Endothelial cell of umbilical vein (primary cell): ENCODE results near the gene HCFC2. TPM values are rescaled to one million over a fixed set of nuclear protein-coding genes. Genes with fewer than 3 reads are reported as not detected.

Experiments used
- BruUV-seq: library from RNA; stranded (reverse); fragments of 400-500 nt; replicated peaks from 2 replicates; lab custom pipeline; 2021; lab: Mats Ljungman, UMichigan
- CTCF ChIA-PET: fragments of 300-600, 350-600 bp; sonication (Branson Sonifier 250); formaldehyde crosslinking; loops from one replicate; lab custom pipeline; 2021; ENCODE audit warnings: antibody characterized with exemption, inconsistent platforms; lab: Charles Lee
- POLR2A ChIA-PET: fragments of 300-600, 350-600 bp; sonication (Branson Sonifier 250); formaldehyde crosslinking; loops from one replicate; lab custom pipeline; 2021; ENCODE audit warnings: antibody characterized with exemption, inconsistent platforms; lab: Charles Lee
- DNase-seq: peaks from one replicate; pipeline ENCODE4 v3.0.0-alpha.2; 2011; ENCODE audit warnings: low read depth, low spot score
- FAIRE-seq: peaks from 2 replicates; lab custom pipeline; 2011; peaks lifted over from hg19 to GRCh38; lab: Jason Lieb, UNC
- H2AFZ ChIP-seq: 2 replicates; pipeline ENCODE4 v1.6.0; 2012; ENCODE audit warnings: low read depth, low read length, control low read depth, inconsistent platforms
- H3K27ac ChIP-seq: 2 replicates; pipeline ENCODE4 v1.5.1; 2011; ENCODE audit warnings: low read depth, mild to moderate bottlenecking, control low read depth, low read length, moderate library complexity; ENCODE audit not compliant: insufficient read depth
- H3K27me3 ChIP-seq, 2 experiments: 2 replicates each; pipeline versions ENCODE4 v1.6.0 to v1.6.1; 2011; ENCODE audit warnings: low read length in 2 of 2, mixed read lengths in 1 of 2; ENCODE audit not compliant: control insufficient read depth in 2 of 2, insufficient read depth in 2 of 2
- H3K36me3 ChIP-seq, 2 experiments: 2 replicates in 1 of 2; 3 replicates in 1 of 2; pipeline ENCODE4 v1.5.1; 2011; ENCODE audit warnings: low read length in 2 of 2, mild to moderate bottlenecking in 1 of 2, moderate library complexity in 1 of 2; ENCODE audit not compliant: control insufficient read depth in 2 of 2, insufficient read depth in 2 of 2; ENCODE audit errors: extremely low read depth in 1 of 2
- H3K4me1 ChIP-seq: 3 replicates; pipeline ENCODE4 v1.5.1; 2011; ENCODE audit warnings: mild to moderate bottlenecking, low read length; ENCODE audit not compliant: control insufficient read depth, insufficient read depth; ENCODE audit errors: extremely low read depth
- H3K4me2 ChIP-seq: 2 replicates; pipeline ENCODE4 v1.6.1; 2011; ENCODE audit warnings: low read length, control low read depth, mixed read lengths; ENCODE audit not compliant: insufficient read depth
- H3K4me3 ChIP-seq, 3 experiments: fragments of 200-600 bp in 1 of 3; sonication (generic), shearing (Covaris generic) in 1 of 3; replicated peaks in 1 of 3; 2 replicates each; pipeline ENCODE4 v1.5.1; 2011 to 2016; ENCODE audit warnings: control low read depth in 3 of 3, low read length in 3 of 3, mild to moderate bottlenecking in 2 of 3, inconsistent platforms in 1 of 3, low read depth in 1 of 3, moderate library complexity in 1 of 3; ENCODE audit not compliant: insufficient read depth in 1 of 3
- H3K79me2 ChIP-seq: 2 replicates; pipeline ENCODE4 v1.6.0; 2012; ENCODE audit warnings: low read length, inconsistent platforms; ENCODE audit not compliant: control insufficient read depth, insufficient read depth
- H3K9ac ChIP-seq: replicated peaks from 2 replicates; pipeline ENCODE3; 2011; ENCODE audit warnings: low read length, control low read depth; ENCODE audit not compliant: insufficient read depth; ENCODE audit errors: extremely low read depth
- H3K9me1 ChIP-seq: replicated peaks from 3 replicates; pipeline ENCODE4 v1.6.0; 2011; ENCODE audit warnings: mild to moderate bottlenecking, low read length; ENCODE audit not compliant: control insufficient read depth, insufficient read depth; ENCODE audit errors: extremely low read depth
- H3K9me3 ChIP-seq: replicated peaks from 2 replicates; pipeline ENCODE4 v1.5.1; 2012; ENCODE audit warnings: low read length, inconsistent platforms; ENCODE audit not compliant: control insufficient read depth, insufficient read depth
- H4K20me1 ChIP-seq: replicated peaks from 2 replicates; pipeline ENCODE3; 2011; ENCODE audit warnings: mild to moderate bottlenecking, low read length; ENCODE audit not compliant: control insufficient read depth, insufficient read depth; ENCODE audit errors: extremely low read depth
- EZH2 ChIP-seq: IDR thresholded peaks from 2 replicates; pipeline ENCODE4 v1.6.1; 2012; ENCODE audit warnings: borderline replicate concordance, low read depth, mild to moderate bottlenecking, moderate library complexity, low read length, inconsistent platforms; ENCODE audit not compliant: severe bottlenecking
- FOS ChIP-seq: IDR thresholded peaks from 2 replicates; pipeline ENCODE4 v1.6.1; 2011; ENCODE audit warnings: mild to moderate bottlenecking, low read length, moderate library complexity, borderline replicate concordance; ENCODE audit not compliant: insufficient read depth
- GATA2 ChIP-seq: IDR thresholded peaks from 2 replicates; pipeline ENCODE4 v1.7.0; 2011; ENCODE audit warnings: low read depth, mild to moderate bottlenecking, moderate library complexity, mixed read lengths, low read length; ENCODE audit not compliant: insufficient read length, insufficient read depth
- JUN ChIP-seq: IDR thresholded peaks from 2 replicates; pipeline ENCODE4 v1.6.1; 2011; ENCODE audit warnings: borderline replicate concordance, low read depth; ENCODE audit not compliant: insufficient read length, insufficient read depth
- MYC ChIP-seq: IDR thresholded peaks from one replicate; pipeline ENCODE4 v1.6.1; 2011; ENCODE audit warnings: mild to moderate bottlenecking, low read depth, low read length
- POLR2A ChIP-seq: IDR thresholded peaks from 2 replicates; pipeline ENCODE4 v1.6.1; 2012; ENCODE audit warnings: low read depth, mild to moderate bottlenecking, control low read depth, low read length
- POLR2AphosphoS5 ChIP-seq: IDR thresholded peaks from 2 replicates; pipeline ENCODE4 v1.6.1; 2012; ENCODE audit warnings: low read depth, mild to moderate bottlenecking, control low read depth, low read length, moderate library complexity; ENCODE audit not compliant: insufficient read depth
- dilution Hi-C: fragments of 300-500 bp; cut with MboI; formaldehyde crosslinking; loops from one replicate; pipeline ENCODE4 v1.15.0; 2019; ENCODE audit warnings: low sequenced_read_pairs; ENCODE audit not compliant: extremely low pct_ligation_motif_present
- intact Hi-C: fragments of 100-400 bp; cut with micrococcal nuclease; formaldehyde crosslinking; loops from one replicate; pipeline ENCODE4 v1.10.0; 2022
- polyA plus RNA-seq, 4 experiments: library from polyadenylated mRNA; depleted of rRNA in 3 of 4; stranded (reverse) in 3 of 4; unstranded in 1 of 4; fragments of >200 nt; gene quantifications; 2 replicates each; pipeline versions ENCODE4 v1.2.1 to v1.2.3, GENCODE V29; 2011 to 2012; ENCODE audit warnings: missing spikeins in 1 of 4
- total RNA-seq: library from RNA; stranded (reverse); gene quantifications from 2 replicates; pipeline ENCODE4 v1.2.3, GENCODE V29; 2021
- TF ChIP-seq, protein P1 (sequence below): IDR thresholded peaks from 2 replicates; pipeline ENCODE4 v1.6.1; 2011; ENCODE audit not compliant: insufficient read depth, insufficient read length
- TF ChIP-seq, protein P2 (sequence below), 2 donors: IDR thresholded peaks; 1 replicate in 1 of 2; 2 replicates in 1 of 2; pipeline ENCODE4 v1.5.1; 2011; ENCODE audit warnings: low read length in 2 of 2, mild to moderate bottlenecking in 2 of 2, moderate library complexity in 2 of 2, control low read depth in 1 of 2, inconsistent platforms in 1 of 2, low read depth in 1 of 2; ENCODE audit not compliant: insufficient read depth in 1 of 2; ENCODE audit errors: extremely low read depth in 1 of 2

The HCFC2 gene
- total and polyA plus RNA-seq, 2 donors (not counting 3 experiments of a cell fraction or from before 2014, with no cell fraction given) = 6.0 to 15.6 TPM

DNA sequence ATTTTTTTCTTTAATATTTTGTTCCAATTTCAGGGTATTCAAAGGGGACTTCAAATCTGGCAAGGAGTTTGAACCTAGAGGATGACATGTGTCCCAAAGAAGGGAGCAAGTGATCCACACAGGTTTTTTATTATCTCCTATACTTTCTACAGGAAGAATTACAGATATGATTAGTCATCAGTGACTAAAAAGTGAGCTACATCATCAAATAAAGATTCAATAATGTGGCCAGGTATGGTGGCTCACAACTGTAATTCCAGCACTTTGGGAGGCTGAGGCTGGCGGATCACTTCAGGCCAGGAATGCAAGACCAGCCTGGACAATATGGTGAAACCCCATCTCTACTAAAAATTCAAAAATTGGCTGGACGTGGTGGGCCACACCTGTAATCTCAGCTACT lies 38.6 kb upstream of the HCFC2 start:
- BruUV-seq = no TSS peak
- no peak overlapping the region for H3K4me3 ChIP-seq
- intact Hi-C loops = no loop called here

More for the DNA sequence above, 38.6 kb upstream of the HCFC2 start:
- FAIRE-seq (no peak), DNase-seq (no peak)
- ChIA-PET CTCF (no interaction called here), POLR2A (no interaction called here)
- Histone ChIP-seq H3K79me2 (no peaks in the 10 kb centered on the region), H2AFZ (no peak overlapping the region), H3K9me1 (no peaks in the 10 kb centered on the region), H3K27me3 (peaks cover 0 to 29% of the 10 kb centered on the region in 2 experiments), H3K36me3 (no peaks in the 10 kb centered on the region), H3K9me3 (no peaks in the 10 kb centered on the region), H3K9ac (no peak overlapping the region), H4K20me1 (no peaks in the 10 kb centered on the region), H3K27ac (no peak overlapping the region), H3K4me1 (no peaks in the 10 kb centered on the region), H3K4me2 (no peak overlapping the region)
- no peak for TF ChIP-seq EZH2
- TF ChIP-seq, protein P1, sequence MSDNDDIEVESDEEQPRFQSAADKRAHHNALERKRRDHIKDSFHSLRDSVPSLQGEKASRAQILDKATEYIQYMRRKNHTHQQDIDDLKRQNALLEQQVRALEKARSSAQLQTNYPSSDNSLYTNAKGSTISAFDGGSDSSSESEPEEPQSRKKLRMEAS = no peak
- no peak for TF ChIP-seq POLR2AphosphoS5
- no peak for TF ChIP-seq JUN
- no peak for TF ChIP-seq MYC
- TF ChIP-seq POLR2A = no peak
- TF ChIP-seq, protein P2, sequence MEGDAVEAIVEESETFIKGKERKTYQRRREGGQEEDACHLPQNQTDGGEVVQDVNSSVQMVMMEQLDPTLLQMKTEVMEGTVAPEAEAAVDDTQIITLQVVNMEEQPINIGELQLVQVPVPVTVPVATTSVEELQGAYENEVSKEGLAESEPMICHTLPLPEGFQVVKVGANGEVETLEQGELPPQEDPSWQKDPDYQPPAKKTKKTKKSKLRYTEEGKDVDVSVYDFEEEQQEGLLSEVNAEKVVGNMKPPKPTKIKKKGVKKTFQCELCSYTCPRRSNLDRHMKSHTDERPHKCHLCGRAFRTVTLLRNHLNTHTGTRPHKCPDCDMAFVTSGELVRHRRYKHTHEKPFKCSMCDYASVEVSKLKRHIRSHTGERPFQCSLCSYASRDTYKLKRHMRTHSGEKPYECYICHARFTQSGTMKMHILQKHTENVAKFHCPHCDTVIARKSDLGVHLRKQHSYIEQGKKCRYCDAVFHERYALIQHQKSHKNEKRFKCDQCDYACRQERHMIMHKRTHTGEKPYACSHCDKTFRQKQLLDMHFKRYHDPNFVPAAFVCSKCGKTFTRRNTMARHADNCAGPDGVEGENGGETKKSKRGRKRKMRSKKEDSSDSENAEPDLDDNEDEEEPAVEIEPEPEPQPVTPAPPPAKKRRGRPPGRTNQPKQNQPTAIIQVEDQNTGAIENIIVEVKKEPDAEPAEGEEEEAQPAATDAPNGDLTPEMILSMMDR (IDR thresholded peaks at IDR 0.05; ENCODE audit: extremely low read depth in 1 of 2, insufficient read depth in 1 of 2, low read depth in 1 of 2, low read length in 2 of 2) = no peak
- no peak for TF ChIP-seq GATA2
- no peak for TF ChIP-seq FOS
- dilution Hi-C loops = no loop called here
